Measurements from ENCODE around the gene HEATR1.

The HEATR1 gene

DNA sequence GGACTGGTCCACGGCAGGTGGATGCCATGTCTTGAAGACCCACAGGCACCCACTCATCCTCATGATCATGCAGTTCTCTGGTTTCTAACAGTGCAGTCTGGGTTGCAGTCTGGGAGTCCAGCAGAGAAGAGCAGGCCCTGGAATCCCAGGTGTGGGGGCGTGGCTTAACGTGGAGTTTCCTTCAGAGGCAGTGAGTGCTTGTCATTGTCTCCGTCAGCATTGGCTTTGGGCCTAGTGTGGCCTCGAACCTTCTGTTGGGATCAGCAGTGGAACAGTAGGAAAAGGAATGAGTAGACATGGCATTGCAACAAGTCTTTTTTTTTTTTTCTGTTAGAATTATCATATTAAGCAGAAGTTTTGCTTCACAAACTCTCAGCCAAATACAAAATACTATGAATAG is 67.8 kb downstream of the HEATR1 start:
- Histone ChIP-seq H3K4me3 (ENCODE audit: low read length) (no peak overlapping the region), H3K4me2 (ENCODE audit: low read length) (no peak overlapping the region), H3K27ac (ENCODE audit: low read length) (no peak overlapping the region), H3K27me3 (ENCODE audit: low read depth, low read length) (no peaks in the 10 kb centered on the region), H3K9ac (ENCODE audit: low read length) (no peak overlapping the region), H3K79me2 (ENCODE audit: low read length) (no peaks in the 10 kb centered on the region), H3K4me1 (ENCODE audit: low read length) (peaks cover 8% of the 10 kb centered on the region), H2AFZ (ENCODE audit: low read depth, low read length) (no peak overlapping the region), H3K9me3 (ENCODE audit: insufficient read depth, low read length) (no peaks in the 10 kb centered on the region), H4K20me1 (ENCODE audit: insufficient read depth, low read length) (no peaks in the 10 kb centered on the region), H3K36me3 (replicated peaks; ENCODE audit: low read depth, low read length) (peaks cover 16% of the 10 kb centered on the region)
- TF ChIP-seq, protein P1, sequence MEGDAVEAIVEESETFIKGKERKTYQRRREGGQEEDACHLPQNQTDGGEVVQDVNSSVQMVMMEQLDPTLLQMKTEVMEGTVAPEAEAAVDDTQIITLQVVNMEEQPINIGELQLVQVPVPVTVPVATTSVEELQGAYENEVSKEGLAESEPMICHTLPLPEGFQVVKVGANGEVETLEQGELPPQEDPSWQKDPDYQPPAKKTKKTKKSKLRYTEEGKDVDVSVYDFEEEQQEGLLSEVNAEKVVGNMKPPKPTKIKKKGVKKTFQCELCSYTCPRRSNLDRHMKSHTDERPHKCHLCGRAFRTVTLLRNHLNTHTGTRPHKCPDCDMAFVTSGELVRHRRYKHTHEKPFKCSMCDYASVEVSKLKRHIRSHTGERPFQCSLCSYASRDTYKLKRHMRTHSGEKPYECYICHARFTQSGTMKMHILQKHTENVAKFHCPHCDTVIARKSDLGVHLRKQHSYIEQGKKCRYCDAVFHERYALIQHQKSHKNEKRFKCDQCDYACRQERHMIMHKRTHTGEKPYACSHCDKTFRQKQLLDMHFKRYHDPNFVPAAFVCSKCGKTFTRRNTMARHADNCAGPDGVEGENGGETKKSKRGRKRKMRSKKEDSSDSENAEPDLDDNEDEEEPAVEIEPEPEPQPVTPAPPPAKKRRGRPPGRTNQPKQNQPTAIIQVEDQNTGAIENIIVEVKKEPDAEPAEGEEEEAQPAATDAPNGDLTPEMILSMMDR (IDR thresholded peaks at IDR 0.05; ENCODE audit: low read depth, low read length): no peak
- TF ChIP-seq EZH2phosphoT487 (IDR thresholded peaks at IDR 0.05; ENCODE audit: low read depth): no peak

DNA sequence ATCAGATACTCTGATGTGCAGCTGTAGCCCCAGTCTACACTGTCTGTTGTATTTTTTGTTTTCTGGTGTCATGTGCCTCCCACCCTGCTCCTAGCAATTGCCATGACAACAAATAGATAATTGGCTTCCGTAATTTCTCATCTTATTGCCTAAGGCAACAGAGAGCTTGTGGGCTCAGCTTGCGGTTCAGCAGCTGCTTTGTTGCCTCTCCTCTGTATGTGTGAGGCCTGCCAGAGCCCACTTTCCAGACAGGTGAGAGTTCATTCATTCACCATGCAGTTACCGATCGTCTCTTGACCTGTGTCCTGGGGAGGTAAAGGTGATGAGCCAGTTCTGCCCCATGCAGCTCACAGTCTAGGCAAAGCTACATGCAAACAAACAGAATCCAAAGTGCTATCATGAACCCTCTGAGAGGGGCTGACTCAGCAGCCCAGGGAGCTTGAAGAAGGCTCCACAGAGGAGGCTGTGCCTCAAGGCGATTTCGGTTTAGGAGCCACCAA is 68.6 kb downstream of the HEATR1 start:
- no peak overlapping the region for H3K27ac ChIP-seq (ENCODE audit: low read length)
- no peaks in the 10 kb centered on the region for H3K79me2 ChIP-seq (ENCODE audit: low read length)
- peaks cover 13% of the 10 kb centered on the region for H3K36me3 ChIP-seq (replicated peaks; ENCODE audit: low read depth, low read length)
- H3K9me3 ChIP-seq (ENCODE audit: insufficient read depth, low read length): no peaks in the 10 kb centered on the region
- H3K9ac ChIP-seq (ENCODE audit: low read length): no peak overlapping the region
- no peak overlapping the region for H2AFZ ChIP-seq (ENCODE audit: low read depth, low read length)
- no peak overlapping the region for H3K4me2 ChIP-seq (ENCODE audit: low read length)
- peaks cover 14% of the 10 kb centered on the region for H3K4me1 ChIP-seq (ENCODE audit: low read length)
- H3K4me3 ChIP-seq (ENCODE audit: low read length): no peak overlapping the region
- no peaks in the 10 kb centered on the region for H4K20me1 ChIP-seq (ENCODE audit: insufficient read depth, low read length)
- TF ChIP-seq EZH2phosphoT487 (IDR thresholded peaks at IDR 0.05; ENCODE audit: low read depth): no peak
- H3K27me3 ChIP-seq (ENCODE audit: low read depth, low read length): no peaks in the 10 kb centered on the region

DNA sequence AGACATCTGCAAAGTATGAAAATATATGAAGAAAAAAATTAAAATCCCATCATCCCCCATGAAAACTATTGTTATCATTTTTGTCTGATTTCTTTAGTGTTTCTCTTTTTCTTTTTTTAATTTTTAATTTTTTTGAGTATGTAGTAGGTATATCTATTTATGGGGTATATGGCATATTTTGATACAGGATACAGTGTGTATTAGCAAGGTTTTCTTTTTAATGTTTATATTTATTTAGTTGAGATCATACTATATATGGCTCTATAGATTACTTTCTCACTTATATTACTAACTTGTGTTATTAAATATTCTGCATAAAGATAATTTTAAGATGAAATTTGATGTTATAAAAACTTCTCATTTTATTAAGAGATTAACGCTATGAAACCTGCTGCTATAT is 69.1 kb downstream of the HEATR1 start:
- TF ChIP-seq, protein P1 (IDR thresholded peaks at IDR 0.05; ENCODE audit: low read depth, low read length): no peak
- no peak for TF ChIP-seq EZH2phosphoT487 (IDR thresholded peaks at IDR 0.05; ENCODE audit: low read depth)
- Histone ChIP-seq H3K79me2 (ENCODE audit: low read length) (no peaks in the 10 kb centered on the region), H3K9ac (ENCODE audit: low read length) (no peak overlapping the region), H3K27ac (ENCODE audit: low read length) (no peak overlapping the region), H3K4me2 (ENCODE audit: low read length) (no peak overlapping the region), H3K4me3 (ENCODE audit: low read length) (no peak overlapping the region), H3K36me3 (replicated peaks; ENCODE audit: low read depth, low read length) (peaks cover 13% of the 10 kb centered on the region), H3K4me1 (ENCODE audit: low read length) (peaks cover 17% of the 10 kb centered on the region), H3K27me3 (ENCODE audit: low read depth, low read length) (no peaks in the 10 kb centered on the region), H2AFZ (ENCODE audit: low read depth, low read length) (no peak overlapping the region), H4K20me1 (ENCODE audit: insufficient read depth, low read length) (no peaks in the 10 kb centered on the region), H3K9me3 (ENCODE audit: insufficient read depth, low read length) (no peaks in the 10 kb centered on the region)

DNA sequence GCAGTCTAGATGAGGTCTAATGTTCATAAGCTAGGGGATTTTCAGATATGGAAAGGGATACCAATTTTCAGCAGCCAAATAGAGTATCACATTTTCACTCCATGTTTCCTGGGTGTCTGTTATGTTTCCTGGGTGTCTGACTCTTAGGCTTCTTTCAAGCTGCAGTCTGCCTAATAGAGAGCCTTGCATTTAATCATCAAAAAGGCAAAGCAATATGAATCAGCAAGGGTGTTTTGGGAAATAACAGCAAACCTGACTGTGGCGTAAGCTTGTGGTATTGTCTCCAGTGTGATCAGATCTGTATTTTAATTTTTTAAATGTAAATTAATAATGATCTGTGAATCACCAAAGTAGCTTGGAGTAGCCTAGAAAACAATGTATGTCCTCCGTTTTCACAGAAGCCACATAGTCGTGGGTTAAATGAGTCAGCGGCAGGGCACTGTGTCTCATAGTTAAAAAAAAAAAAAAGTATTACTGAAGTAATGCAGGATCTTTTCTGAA is 70.1 kb downstream of the HEATR1 start:
- no peak overlapping the region for H3K4me3 ChIP-seq (ENCODE audit: low read length)
- TF ChIP-seq, protein P1 (IDR thresholded peaks at IDR 0.05; ENCODE audit: low read depth, low read length): no peak
- TF ChIP-seq EZH2phosphoT487 (IDR thresholded peaks at IDR 0.05; ENCODE audit: low read depth): no peak
- no peak overlapping the region for H2AFZ ChIP-seq (ENCODE audit: low read depth, low read length)
- H3K79me2 ChIP-seq (ENCODE audit: low read length): no peaks in the 10 kb centered on the region
- no peak overlapping the region for H3K9ac ChIP-seq (ENCODE audit: low read length)
- no peaks in the 10 kb centered on the region for H3K27me3 ChIP-seq (ENCODE audit: low read depth, low read length)
- H4K20me1 ChIP-seq (ENCODE audit: insufficient read depth, low read length): no peaks in the 10 kb centered on the region
- no peak overlapping the region for H3K4me2 ChIP-seq (ENCODE audit: low read length)
- H3K9me3 ChIP-seq (ENCODE audit: insufficient read depth, low read length): no peaks in the 10 kb centered on the region
- peaks cover 6% of the 10 kb centered on the region for H3K36me3 ChIP-seq (replicated peaks; ENCODE audit: low read depth, low read length)
- H3K4me1 ChIP-seq (ENCODE audit: low read length): peaks cover 17% of the 10 kb centered on the region
- H3K27ac ChIP-seq (ENCODE audit: low read length): no peak overlapping the region

Measured in OCI-LY3 (cell line).